VCaP (cell line): ENCODE measurements around the gene TBC1D8.
A peak's percentile ranks its signal among the peaks of the same experiment; 100 is the strongest.

Experiments
- H3K27ac ChIP-seq: fragments of 450-650 bp; 2 replicates; pipeline ENCODE4 v1.5.1; 2017
- TF ChIP-seq, protein P1 (sequence below): fragments of 450-650 bp; conservative IDR thresholded peaks from 2 replicates; pipeline ENCODE4 v1.5.1; 2017; ENCODE audit warnings: mild to moderate bottlenecking, moderate library complexity

The TBC1D8 gene

DNA sequence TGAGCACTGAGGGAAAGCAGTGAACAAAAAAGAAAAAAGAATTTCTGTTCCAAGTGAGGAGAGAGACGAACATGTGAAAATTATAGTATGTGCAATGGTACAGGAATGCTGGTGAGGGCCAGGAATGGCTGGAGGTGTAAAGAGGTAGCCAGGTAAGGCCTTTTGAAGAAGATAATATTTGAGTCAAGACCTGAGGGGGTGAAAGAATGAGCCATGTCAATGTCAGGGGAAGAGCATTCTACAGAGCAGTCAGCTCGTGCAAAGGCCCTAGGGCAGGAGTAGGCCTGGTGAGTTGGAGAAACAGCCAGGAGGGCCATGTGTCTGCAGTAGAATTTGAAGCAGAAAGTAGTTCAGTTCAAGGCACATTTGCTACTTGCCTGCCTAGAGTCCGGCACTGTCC, 161.5 kb downstream of the TBC1D8 start:
- TF ChIP-seq, protein P1, sequence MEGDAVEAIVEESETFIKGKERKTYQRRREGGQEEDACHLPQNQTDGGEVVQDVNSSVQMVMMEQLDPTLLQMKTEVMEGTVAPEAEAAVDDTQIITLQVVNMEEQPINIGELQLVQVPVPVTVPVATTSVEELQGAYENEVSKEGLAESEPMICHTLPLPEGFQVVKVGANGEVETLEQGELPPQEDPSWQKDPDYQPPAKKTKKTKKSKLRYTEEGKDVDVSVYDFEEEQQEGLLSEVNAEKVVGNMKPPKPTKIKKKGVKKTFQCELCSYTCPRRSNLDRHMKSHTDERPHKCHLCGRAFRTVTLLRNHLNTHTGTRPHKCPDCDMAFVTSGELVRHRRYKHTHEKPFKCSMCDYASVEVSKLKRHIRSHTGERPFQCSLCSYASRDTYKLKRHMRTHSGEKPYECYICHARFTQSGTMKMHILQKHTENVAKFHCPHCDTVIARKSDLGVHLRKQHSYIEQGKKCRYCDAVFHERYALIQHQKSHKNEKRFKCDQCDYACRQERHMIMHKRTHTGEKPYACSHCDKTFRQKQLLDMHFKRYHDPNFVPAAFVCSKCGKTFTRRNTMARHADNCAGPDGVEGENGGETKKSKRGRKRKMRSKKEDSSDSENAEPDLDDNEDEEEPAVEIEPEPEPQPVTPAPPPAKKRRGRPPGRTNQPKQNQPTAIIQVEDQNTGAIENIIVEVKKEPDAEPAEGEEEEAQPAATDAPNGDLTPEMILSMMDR = no peak
- no peak overlapping the region for H3K27ac ChIP-seq

DNA sequence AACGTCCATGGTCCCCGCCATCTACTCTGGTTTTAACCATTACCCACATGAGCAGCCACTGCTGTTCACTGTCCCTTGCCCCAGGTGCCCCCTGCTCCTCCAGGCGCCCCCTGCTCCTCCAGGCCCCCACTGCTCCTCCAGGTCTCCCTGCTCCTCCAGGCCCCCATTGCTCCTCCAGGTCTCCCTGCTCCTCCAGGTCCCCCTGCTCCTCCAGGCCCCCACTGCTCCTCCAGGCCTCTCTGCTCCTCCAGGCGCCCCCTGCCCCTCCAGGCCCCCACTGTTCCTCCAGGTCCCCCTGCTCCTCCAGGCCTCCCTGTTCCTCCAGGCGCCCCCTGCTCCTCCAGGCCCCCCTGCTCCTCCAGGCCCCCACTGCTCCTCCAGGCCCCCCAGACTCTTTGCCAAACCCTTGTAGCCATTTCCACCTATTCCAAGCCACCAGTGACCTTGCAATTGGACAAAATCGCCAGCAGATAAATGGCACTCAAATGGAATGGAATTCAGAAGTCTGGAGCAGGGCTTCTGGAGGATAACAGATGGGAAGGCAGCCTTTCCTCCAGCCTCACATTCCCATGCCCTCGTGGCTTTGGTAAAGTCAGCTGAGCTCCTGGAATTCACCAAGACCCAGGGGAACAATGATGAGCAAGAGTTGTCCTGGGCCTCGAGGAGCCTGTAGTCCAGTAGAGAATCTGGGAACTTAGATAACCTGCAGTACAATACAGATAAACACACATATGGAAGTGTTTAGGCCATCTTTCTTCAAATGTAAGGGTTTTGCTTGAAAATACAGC, 162.4 kb downstream of the TBC1D8 start:
- TF ChIP-seq, protein P1 = no peak

DNA sequence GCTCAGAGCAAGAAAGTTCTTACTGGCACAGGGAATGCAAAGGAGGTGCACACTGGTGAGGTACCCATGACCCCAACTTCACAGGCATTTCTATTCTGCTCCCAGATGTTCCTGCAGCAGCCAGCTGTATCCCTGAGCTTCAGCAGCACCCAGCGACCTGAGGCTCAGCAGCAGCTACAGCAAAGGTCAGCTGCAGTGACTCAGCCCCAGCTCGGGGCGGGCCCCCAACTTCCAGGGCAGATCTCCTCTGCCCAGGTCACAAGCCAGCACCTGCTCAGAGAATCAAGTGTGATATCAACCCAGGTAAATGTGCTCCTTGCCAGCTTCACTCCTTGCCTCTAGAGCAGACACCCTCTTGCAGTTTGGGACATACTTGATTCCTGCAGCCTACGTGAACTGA, 163.2 kb downstream of the TBC1D8 start:
- no peak overlapping the region for H3K27ac ChIP-seq
- TF ChIP-seq, protein P1 = no peak

More for the DNA sequence above, 162.4 kb downstream of the TBC1D8 start:
- no peak overlapping the region for H3K27ac ChIP-seq

DNA sequence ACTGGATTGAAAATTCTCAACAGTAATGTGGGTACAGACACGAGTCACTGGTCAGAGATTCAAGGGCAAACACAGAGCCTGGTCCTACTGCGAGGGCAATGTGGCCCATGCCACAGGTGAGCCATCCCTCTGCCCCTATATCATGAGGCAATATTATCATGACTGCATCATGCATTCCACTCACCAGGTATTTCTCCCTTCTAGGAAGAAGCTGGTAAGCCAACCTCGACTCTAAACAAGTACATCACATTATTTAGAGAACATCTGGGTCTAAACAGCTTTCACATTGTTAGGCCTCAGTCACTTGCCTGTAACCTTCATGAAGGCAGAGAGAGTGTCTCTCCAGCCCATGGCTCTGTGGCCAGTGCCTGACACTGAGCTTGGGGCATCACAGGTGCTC, 163.6 kb downstream of the TBC1D8 start:
- TF ChIP-seq, protein P1 = no peak
- no peak overlapping the region for H3K27ac ChIP-seq

DNA sequence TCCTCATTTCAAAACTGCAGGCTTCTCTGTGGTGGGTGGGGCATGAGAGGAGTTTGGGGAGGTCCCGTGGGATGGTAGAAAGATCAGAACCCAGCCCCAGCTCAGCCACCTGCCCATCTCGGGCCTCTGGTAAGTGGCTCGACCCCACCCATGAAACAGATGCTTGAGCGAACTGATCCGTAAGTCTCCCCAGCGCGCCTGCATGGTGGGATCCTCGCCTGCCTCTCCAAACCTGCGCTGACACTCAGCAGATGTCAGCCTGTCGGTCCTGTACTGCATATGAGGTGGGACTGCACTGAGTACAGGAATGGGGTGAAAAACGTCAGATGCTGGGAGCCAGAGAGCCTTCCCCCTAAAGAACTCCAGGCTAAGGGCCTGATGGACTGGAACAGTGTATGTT, 165.0 kb downstream of the TBC1D8 start:
- TF ChIP-seq, protein P1 = no peak
- no peak overlapping the region for H3K27ac ChIP-seq

DNA sequence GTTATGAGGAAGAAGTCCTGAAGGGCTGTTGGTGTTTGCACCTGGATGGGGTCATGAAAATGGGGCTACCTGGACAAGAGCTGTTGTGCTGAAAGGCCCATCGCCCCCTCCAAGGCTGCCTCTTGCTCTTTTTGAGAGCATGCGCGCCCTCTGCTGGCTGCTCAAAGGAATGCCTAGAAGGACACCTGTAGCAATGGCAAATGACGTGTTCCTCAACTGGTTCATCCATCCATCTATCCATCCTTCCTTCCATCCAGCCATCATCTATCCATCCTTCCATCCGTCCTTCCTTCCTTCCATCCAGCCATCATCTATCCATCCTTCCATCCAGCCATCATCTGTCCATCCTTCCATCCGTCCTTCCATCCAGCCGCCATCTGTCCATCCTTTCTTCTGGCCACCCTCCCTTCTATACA, 166.3 kb downstream of the TBC1D8 start:
- no peak overlapping the region for H3K27ac ChIP-seq
- TF ChIP-seq, protein P1 = peak; percentile 86

DNA sequence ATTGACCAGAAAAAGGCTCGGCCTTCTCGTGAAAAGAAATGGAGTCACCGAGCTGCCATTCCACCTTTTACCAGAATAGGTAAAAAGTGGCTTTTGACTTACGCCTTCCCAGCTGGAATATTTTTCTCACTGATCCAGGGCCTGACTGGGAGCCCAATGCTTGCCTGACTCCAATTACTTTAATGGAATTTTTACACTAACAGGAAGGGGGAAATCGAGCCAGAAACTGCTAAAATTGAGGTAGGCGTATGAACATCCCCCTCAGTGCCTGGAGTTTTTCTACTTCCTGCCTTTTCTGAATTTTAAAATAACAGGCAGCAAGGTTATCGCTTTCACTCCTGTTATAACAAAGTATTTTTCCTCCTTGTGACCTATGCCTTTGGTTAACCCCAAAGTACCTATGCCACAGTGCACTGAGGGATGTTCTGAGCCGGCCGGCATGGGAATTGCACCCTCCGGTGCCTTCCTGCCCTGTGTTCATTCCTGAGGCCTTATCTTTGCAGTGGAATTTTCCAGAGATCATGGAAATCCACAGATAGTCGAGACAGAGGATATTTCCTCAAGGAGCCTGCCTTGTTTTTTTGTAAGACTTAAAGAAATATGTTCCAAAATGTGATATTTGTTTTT, 167.4 kb downstream of the TBC1D8 start:
- TF ChIP-seq, protein P1 = no peak
- no peak overlapping the region for H3K27ac ChIP-seq
